ENCODE data around the gene LRRC56. TPM values are rescaled to one million over a fixed set of nuclear protein-coding genes. Genes with fewer than 3 reads are reported as not detected.

The LRRC56 gene
- total and polyA plus RNA-seq, 9 of the 15 experiments (the other 6 are each of a cell fraction or from before 2014, with no cell fraction given): 0.03 to 4.5 (median 1.0) TPM; not detected in 1

DNA sequence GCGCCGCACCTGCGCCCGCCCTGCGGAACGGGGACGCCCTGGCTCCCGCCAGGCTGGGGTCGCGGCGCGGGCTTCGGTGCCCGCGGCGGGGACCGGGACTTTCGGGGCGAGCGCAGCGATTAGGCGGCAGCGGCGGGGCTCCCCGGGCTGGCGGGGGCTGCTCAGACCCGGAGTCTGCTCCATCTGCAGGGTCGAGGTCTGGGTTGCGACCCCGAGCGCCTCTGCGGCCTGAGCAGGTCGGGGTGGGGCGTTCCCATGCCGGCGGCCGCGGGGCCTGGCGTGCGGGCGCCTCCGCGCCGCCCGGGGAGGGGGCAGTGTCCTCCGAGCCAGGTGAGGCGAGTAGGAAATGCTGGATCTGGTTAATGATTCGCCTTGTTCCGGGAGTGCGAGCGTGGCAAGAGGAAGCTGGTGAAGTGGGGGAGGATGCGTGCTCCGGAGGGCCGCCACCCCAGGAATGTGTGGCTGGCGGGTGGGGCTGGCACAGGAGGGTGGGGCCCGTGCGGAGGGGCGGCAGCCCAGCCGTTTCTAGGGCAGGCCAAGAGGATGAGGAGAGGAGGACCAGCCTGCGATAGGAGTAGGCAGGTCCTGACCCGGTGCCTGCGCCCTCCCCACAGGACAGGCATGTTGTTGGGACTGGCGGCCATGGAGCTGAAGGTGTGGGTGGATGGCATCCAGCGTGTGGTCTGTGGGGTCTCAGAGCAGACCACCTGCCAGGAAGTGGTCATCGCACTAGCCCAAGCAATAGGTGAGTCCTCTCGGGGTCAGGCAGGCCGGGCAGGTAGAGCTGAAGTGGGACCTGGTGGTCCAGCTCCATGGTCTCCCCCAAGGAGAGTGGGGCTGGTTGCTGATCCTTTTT, 24.0 kb downstream of the LRRC56 start (continued):
- TF ChIP-seq, protein P1, sequence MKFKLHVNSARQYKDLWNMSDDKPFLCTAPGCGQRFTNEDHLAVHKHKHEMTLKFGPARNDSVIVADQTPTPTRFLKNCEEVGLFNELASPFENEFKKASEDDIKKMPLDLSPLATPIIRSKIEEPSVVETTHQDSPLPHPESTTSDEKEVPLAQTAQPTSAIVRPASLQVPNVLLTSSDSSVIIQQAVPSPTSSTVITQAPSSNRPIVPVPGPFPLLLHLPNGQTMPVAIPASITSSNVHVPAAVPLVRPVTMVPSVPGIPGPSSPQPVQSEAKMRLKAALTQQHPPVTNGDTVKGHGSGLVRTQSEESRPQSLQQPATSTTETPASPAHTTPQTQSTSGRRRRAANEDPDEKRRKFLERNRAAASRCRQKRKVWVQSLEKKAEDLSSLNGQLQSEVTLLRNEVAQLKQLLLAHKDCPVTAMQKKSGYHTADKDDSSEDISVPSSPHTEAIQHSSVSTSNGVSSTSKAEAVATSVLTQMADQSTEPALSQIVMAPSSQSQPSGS (CRISPR knock-in tag; IDR thresholded peaks at IDR 0.05): no peak
- no peak for TF ChIP-seq ZNF79 (CRISPR knock-in tag; IDR thresholded peaks at IDR 0.05; ENCODE audit: low read depth)
- TF ChIP-seq TEAD1 (CRISPR knock-in tag; IDR thresholded peaks at IDR 0.05): 0 out of 4 replicates have a peak, but pooled peaks of 1 of the 2 experiments have one; percentile 45
- TF ChIP-seq SIN3A (IDR thresholded peaks at IDR 0.05; ENCODE audit: borderline replicate concordance in 2 of 2, control insufficient read depth in 1 of 2, low read depth in 2 of 2, low read length in 2 of 2): peak; percentile 27 to 37; a peak in 1 of 4 replicates
- TF ChIP-seq SMARCE1 (IDR thresholded peaks at IDR 0.05): no peak
- no peak for TF ChIP-seq STAT5B (CRISPR knock-in tag; IDR thresholded peaks at IDR 0.05)
- TF ChIP-seq CHD4 (IDR thresholded peaks at IDR 0.05; ENCODE audit: insufficient read depth, insufficient replicate concordance, low read depth, low read length, poor library complexity, severe bottlenecking): no peak
- TF ChIP-seq ZNF77 (CRISPR knock-in tag; IDR thresholded peaks at IDR 0.05): no peak
- TF ChIP-seq POLR2A (conservative IDR thresholded peaks at IDR 0.05): no peak
- peak; percentile 58; the same call in 1 of the 2 replicates for TF ChIP-seq SIN3B (IDR thresholded peaks at IDR 0.05; ENCODE audit: low read depth)
- no peak for TF ChIP-seq MCM7 (IDR thresholded peaks at IDR 0.05)
- no peak for TF ChIP-seq POLR3G (IDR thresholded peaks at IDR 0.05; ENCODE audit: extremely low read depth, insufficient read length, insufficient replicate concordance)
- TF ChIP-seq RHOXF2B (CRISPR knock-in tag; conservative IDR thresholded peaks at IDR 0.05): no peak
- TF ChIP-seq, protein P2, sequence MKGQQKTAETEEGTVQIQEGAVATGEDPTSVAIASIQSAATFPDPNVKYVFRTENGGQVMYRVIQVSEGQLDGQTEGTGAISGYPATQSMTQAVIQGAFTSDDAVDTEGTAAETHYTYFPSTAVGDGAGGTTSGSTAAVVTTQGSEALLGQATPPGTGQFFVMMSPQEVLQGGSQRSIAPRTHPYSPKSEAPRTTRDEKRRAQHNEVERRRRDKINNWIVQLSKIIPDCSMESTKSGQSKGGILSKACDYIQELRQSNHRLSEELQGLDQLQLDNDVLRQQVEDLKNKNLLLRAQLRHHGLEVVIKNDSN (CRISPR knock-in tag; IDR thresholded peaks at IDR 0.05): no peak
- TF ChIP-seq E2F3 (CRISPR knock-in tag; IDR thresholded peaks at IDR 0.05): 0 out of 2 replicates have a peak, but pooled peaks have one; percentile 41
- no peak for TF ChIP-seq HDAC3 (IDR thresholded peaks at IDR 0.05; ENCODE audit: borderline replicate concordance, partially characterized antibody)
- TF ChIP-seq, protein P3, sequence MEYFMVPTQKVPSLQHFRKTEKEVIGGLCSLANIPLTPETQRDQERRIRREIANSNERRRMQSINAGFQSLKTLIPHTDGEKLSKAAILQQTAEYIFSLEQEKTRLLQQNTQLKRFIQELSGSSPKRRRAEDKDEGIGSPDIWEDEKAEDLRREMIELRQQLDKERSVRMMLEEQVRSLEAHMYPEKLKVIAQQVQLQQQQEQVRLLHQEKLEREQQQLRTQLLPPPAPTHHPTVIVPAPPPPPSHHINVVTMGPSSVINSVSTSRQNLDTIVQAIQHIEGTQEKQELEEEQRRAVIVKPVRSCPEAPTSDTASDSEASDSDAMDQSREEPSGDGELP (CRISPR knock-in tag; IDR thresholded peaks at IDR 0.05; ENCODE audit: borderline replicate concordance): no peak
- TF ChIP-seq, protein P4, sequence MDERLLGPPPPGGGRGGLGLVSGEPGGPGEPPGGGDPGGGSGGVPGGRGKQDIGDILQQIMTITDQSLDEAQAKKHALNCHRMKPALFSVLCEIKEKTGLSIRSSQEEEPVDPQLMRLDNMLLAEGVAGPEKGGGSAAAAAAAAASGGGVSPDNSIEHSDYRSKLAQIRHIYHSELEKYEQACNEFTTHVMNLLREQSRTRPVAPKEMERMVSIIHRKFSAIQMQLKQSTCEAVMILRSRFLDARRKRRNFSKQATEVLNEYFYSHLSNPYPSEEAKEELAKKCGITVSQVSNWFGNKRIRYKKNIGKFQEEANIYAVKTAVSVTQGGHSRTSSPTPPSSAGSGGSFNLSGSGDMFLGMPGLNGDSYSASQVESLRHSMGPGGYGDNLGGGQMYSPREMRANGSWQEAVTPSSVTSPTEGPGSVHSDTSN (CRISPR knock-in tag; IDR thresholded peaks at IDR 0.05; ENCODE audit: low read depth): no peak
- TF ChIP-seq, protein P4 (tag; conservative IDR thresholded peaks at IDR 0.05; ENCODE audit: low read depth): no peak
- TF ChIP-seq SMAD4 (CRISPR knock-in tag; conservative IDR thresholded peaks at IDR 0.05): peak; percentile 32
- no peak for TF ChIP-seq ZNF384 (IDR thresholded peaks at IDR 0.05; ENCODE audit: low read depth, low read length)
